IMR-90 (cell line): ENCODE measurements around the gene ANKRD40CL. TPM values are rescaled to one million over a fixed set of nuclear protein-coding genes. Genes with fewer than 3 reads are reported as not detected.

Experiments used
- ATAC-seq: fragments of 200-7000 bp; cut with Tn5 transposase; 2 replicates; pipeline ENCODE4 v1.9.1; 2020; ENCODE audit warnings: low read depth, mild to moderate bottlenecking, moderate library complexity
- BruUV-seq: library from RNA; stranded (reverse); fragments of 400-500 nt; replicated peaks from 2 replicates; lab custom pipeline; 2021; lab: Mats Ljungman, UMichigan
- CTCF ChIA-PET: fragments of 300-600 bp; formaldehyde crosslinking; extraction: SDS; loops from one replicate; lab custom pipeline; 2021; ENCODE audit warnings: antibody characterized with exemption; lab: Yijun Ruan, JAX
- POLR2A ChIA-PET: fragments of 300-600 bp; sonication (Branson Sonifier 250); formaldehyde crosslinking; loops from one replicate; lab custom pipeline; 2022; ENCODE audit warnings: antibody characterized with exemption; ENCODE audit not compliant: unreplicated experiment; lab: Charles Lee
- DNase-seq: peaks from one replicate; pipeline ENCODE4 v3.0.0; 2013
- H2AFZ ChIP-seq: replicated peaks from 2 replicates; pipeline ENCODE3; 2013; ENCODE audit warnings: low read length, mild to moderate bottlenecking; ENCODE audit not compliant: poor library complexity
- H2AK5ac ChIP-seq: 2 replicates; pipeline ENCODE4 v1.6.1; 2013; ENCODE audit warnings: low read depth, low read length, inconsistent platforms
- H2AK9ac ChIP-seq: replicated peaks from 2 replicates; pipeline ENCODE3; 2013; ENCODE audit warnings: mild to moderate bottlenecking, low read depth, low read length, moderate library complexity; ENCODE audit not compliant: poor library complexity
- H2BK120ac ChIP-seq: 2 replicates; pipeline ENCODE4 v1.6.1; 2013; ENCODE audit warnings: low read depth, low read length, inconsistent platforms
- H2BK15ac ChIP-seq: 3 replicates; pipeline ENCODE4 v1.6.1; 2013; ENCODE audit warnings: low read depth, low read length, inconsistent platforms
- H2BK20ac ChIP-seq: 2 replicates; pipeline ENCODE4 v1.6.1; 2013; ENCODE audit warnings: low read depth, mild to moderate bottlenecking, inconsistent platforms, low read length, moderate library complexity
- H2BK5ac ChIP-seq: 2 replicates; pipeline ENCODE4 v1.6.1; 2013; ENCODE audit warnings: mild to moderate bottlenecking, low read depth, low read length, inconsistent platforms; ENCODE audit not compliant: poor library complexity, severe bottlenecking
- H3K14ac ChIP-seq: replicated peaks from 2 replicates; pipeline ENCODE4 v1.6.1; 2013; ENCODE audit warnings: low read depth, low read length, inconsistent platforms
- H3K18ac ChIP-seq: 2 replicates; pipeline ENCODE4 v1.6.1; 2013; ENCODE audit warnings: low read depth, low read length, control low read depth
- H3K23ac ChIP-seq: 2 replicates; pipeline ENCODE4 v1.6.1; 2013; ENCODE audit warnings: low read depth, low read length, inconsistent platforms
- H3K27ac ChIP-seq: 2 replicates; pipeline ENCODE4 v1.5.1; 2013; ENCODE audit warnings: mild to moderate bottlenecking, control low read depth, low read length; ENCODE audit not compliant: insufficient read depth
- H3K27me3 ChIP-seq: 2 replicates; pipeline ENCODE4 v1.6.1; 2013; ENCODE audit warnings: low read length; ENCODE audit not compliant: control insufficient read depth, insufficient read depth
- H3K36me3 ChIP-seq: 2 replicates; pipeline ENCODE4 v1.6.1; 2013; ENCODE audit warnings: low read length, mixed read lengths; ENCODE audit not compliant: control insufficient read depth, insufficient read depth
- H3K4ac ChIP-seq: 2 replicates; pipeline ENCODE4 v1.6.1; 2013; ENCODE audit warnings: low read depth, low read length, inconsistent platforms
- H3K4me1 ChIP-seq: 2 replicates; pipeline ENCODE4 v1.6.1; 2013; ENCODE audit warnings: low read length, mixed read lengths; ENCODE audit not compliant: control insufficient read depth, insufficient read depth
- H3K4me2 ChIP-seq: 2 replicates; pipeline ENCODE4 v1.6.1; 2013; ENCODE audit warnings: low read depth, mild to moderate bottlenecking, control low read depth, low read length, moderate library complexity
- H3K4me3 ChIP-seq: 2 replicates; pipeline ENCODE4 v1.5.1; 2013; ENCODE audit warnings: low read depth, mild to moderate bottlenecking, control low read depth, low read length, moderate library complexity; ENCODE audit not compliant: insufficient read depth
- H3K56ac ChIP-seq: 2 replicates; pipeline ENCODE4 v1.6.1; 2013; ENCODE audit warnings: low read length, inconsistent platforms; ENCODE audit not compliant: insufficient read depth; ENCODE audit errors: extremely low read depth
- H3K79me1 ChIP-seq, 2 experiments: 2 replicates each; pipeline ENCODE4 v1.6.1; 2013; ENCODE audit warnings: low read length in 2 of 2, inconsistent platforms in 1 of 2, low read depth in 1 of 2
- H3K9ac ChIP-seq: 2 replicates; pipeline ENCODE4 v1.6.1; 2013; ENCODE audit warnings: low read depth, low read length, control low read depth
- H3K9me1 ChIP-seq: 2 replicates; pipeline ENCODE4 v1.6.1; 2013; ENCODE audit warnings: low read length, inconsistent platforms; ENCODE audit not compliant: insufficient read depth
- H3K9me3 ChIP-seq: 2 replicates; pipeline ENCODE4 v1.6.1; 2013; ENCODE audit warnings: low read length; ENCODE audit not compliant: control insufficient read depth, insufficient read depth
- H4K20me1 ChIP-seq: 2 replicates; pipeline ENCODE4 v1.6.1; 2013; ENCODE audit warnings: low read length, inconsistent platforms; ENCODE audit not compliant: insufficient read depth
- H4K5ac ChIP-seq: 2 replicates; pipeline ENCODE4 v1.6.1; 2013; ENCODE audit warnings: mild to moderate bottlenecking, low read depth, low read length, control low read depth
- H4K8ac ChIP-seq, 2 experiments: 2 replicates each; pipeline ENCODE4 v1.6.1; 2013; ENCODE audit warnings: low read depth in 2 of 2, low read length in 2 of 2, control low read depth in 1 of 2, inconsistent platforms in 1 of 2
- H4K91ac ChIP-seq: 2 replicates; pipeline ENCODE4 v1.6.1; 2013; ENCODE audit warnings: low read depth, low read length, inconsistent platforms; ENCODE audit not compliant: insufficient read depth
- BHLHE40 ChIP-seq: fragments of 150-350 bp; IDR thresholded peaks from 2 replicates; pipeline ENCODE4 v1.6.1; 2016; ENCODE audit warnings: mild to moderate bottlenecking, low read depth, low read length
- CEBPB ChIP-seq: IDR thresholded peaks from 2 replicates; pipeline ENCODE4 v1.6.1; 2012; ENCODE audit warnings: low read depth, low read length, improper control_type of control experiment
- CHD1 ChIP-seq: IDR thresholded peaks from 2 replicates; pipeline ENCODE4 v1.6.1; 2012; ENCODE audit warnings: low read depth, low read length, improper control_type of control experiment
- FOS ChIP-seq: fragments of 150-350 bp; IDR thresholded peaks from 2 replicates; pipeline ENCODE4 v1.6.1; 2016; ENCODE audit warnings: low read depth, low read length
- MAFK ChIP-seq: IDR thresholded peaks from 2 replicates; pipeline ENCODE4 v1.6.1; 2012; ENCODE audit warnings: low read depth, low read length, improper control_type of control experiment
- MAZ ChIP-seq: IDR thresholded peaks from 2 replicates; pipeline ENCODE4 v1.6.1; 2012; ENCODE audit warnings: low read depth, mild to moderate bottlenecking, low read length, improper control_type of control experiment, moderate library complexity, borderline replicate concordance
- MXI1 ChIP-seq: IDR thresholded peaks from 2 replicates; pipeline ENCODE4 v1.6.1; 2012; ENCODE audit warnings: low read depth, mild to moderate bottlenecking, low read length, moderate library complexity, borderline replicate concordance
- NFE2L2 ChIP-seq: fragments of 150-350 bp; IDR thresholded peaks from 2 replicates; pipeline ENCODE4 v1.6.1; 2016; ENCODE audit warnings: low read depth, mild to moderate bottlenecking, low read length
- POLR2A ChIP-seq: IDR thresholded peaks from 2 replicates; pipeline ENCODE4 v1.6.1; 2012; ENCODE audit warnings: mild to moderate bottlenecking, low read depth, low read length
- RAD21 ChIP-seq: IDR thresholded peaks from 2 replicates; pipeline ENCODE4 v1.6.1; 2012; ENCODE audit warnings: low read length, improper control_type of control experiment
- RCOR1 ChIP-seq: IDR thresholded peaks from 2 replicates; pipeline ENCODE4 v1.6.1; 2012; ENCODE audit warnings: mild to moderate bottlenecking, low read length, improper control_type of control experiment; ENCODE audit not compliant: insufficient replicate concordance
- RFX5 ChIP-seq: IDR thresholded peaks from 2 replicates; pipeline ENCODE4 v1.8.0; 2012; ENCODE audit warnings: low read depth, mild to moderate bottlenecking, low read length, moderate library complexity
- SMC3 ChIP-seq: fragments of 150-350 bp; IDR thresholded peaks from 2 replicates; pipeline ENCODE4 v1.6.1; 2016; ENCODE audit warnings: low read depth, mild to moderate bottlenecking, antibody characterized with exemption, low read length, moderate library complexity
- WGBS, 2 experiments: methylation state at CpG; one replicate each; pipeline versions ENCODE4 v1.1.5 to v1.1.7; 2013; ENCODE audit warnings: missing lambda C conversion rate in 2 of 2; ENCODE audit not compliant: insufficient read length in 1 of 2; ENCODE audit errors: extremely low coverage in 2 of 2; 5-methylcytosine and 5-hydroxymethylcytosine counted together
- dilution Hi-C: fragments of 300-500 bp; cut with HindIII; formaldehyde crosslinking; loops from one replicate; pipeline ENCODE4 v1.14.3; 2018; ENCODE audit warnings: low sequenced_read_pairs; ENCODE audit not compliant: unreplicated experiment
- in situ Hi-C: fragments of 300-500 bp; cut with MboI; formaldehyde crosslinking; loops from 3 replicates; pipeline ENCODE4 v1.14.3; 2019; ENCODE audit warnings: low sequenced_read_pairs, inconsistent platforms, mixed read lengths
- intact Hi-C: fragments of 100-400 bp; cut with micrococcal nuclease; formaldehyde crosslinking; loops from 2 replicates; pipeline ENCODE4 v1.10.0; 2022
- polyA plus RNA-seq, 3 experiments: library from polyadenylated mRNA; depleted of rRNA; stranded (reverse); fragments of >200 nt; gene quantifications; 2 replicates each; pipeline ENCODE4 v1.2.3, GENCODE V29; 2012; ENCODE audit warnings: low replicate concordance in 1 of 3
- total RNA-seq: library from RNA; depleted of rRNA; stranded (reverse); fragments of >200 nt; gene quantifications from 2 replicates; pipeline ENCODE4 v1.2.3, GENCODE V29; 2012
- TF ChIP-seq, protein P1 (sequence below): fragments of 150-350 bp; IDR thresholded peaks from 2 replicates; pipeline ENCODE4 v1.6.1; 2017; ENCODE audit warnings: mild to moderate bottlenecking, antibody characterized with exemption, low read length, low read depth
- TF ChIP-seq, protein P2 (sequence below): conservative IDR thresholded peaks from 2 replicates; pipeline ENCODE4 v1.5.1; 2012; ENCODE audit warnings: mild to moderate bottlenecking, low read depth, low read length, improper control_type of control experiment

Gene ANKRD40CL
- total and polyA plus RNA-seq, 2 of the 4 experiments (the other 2 are of a cell fraction): not detected

DNA sequence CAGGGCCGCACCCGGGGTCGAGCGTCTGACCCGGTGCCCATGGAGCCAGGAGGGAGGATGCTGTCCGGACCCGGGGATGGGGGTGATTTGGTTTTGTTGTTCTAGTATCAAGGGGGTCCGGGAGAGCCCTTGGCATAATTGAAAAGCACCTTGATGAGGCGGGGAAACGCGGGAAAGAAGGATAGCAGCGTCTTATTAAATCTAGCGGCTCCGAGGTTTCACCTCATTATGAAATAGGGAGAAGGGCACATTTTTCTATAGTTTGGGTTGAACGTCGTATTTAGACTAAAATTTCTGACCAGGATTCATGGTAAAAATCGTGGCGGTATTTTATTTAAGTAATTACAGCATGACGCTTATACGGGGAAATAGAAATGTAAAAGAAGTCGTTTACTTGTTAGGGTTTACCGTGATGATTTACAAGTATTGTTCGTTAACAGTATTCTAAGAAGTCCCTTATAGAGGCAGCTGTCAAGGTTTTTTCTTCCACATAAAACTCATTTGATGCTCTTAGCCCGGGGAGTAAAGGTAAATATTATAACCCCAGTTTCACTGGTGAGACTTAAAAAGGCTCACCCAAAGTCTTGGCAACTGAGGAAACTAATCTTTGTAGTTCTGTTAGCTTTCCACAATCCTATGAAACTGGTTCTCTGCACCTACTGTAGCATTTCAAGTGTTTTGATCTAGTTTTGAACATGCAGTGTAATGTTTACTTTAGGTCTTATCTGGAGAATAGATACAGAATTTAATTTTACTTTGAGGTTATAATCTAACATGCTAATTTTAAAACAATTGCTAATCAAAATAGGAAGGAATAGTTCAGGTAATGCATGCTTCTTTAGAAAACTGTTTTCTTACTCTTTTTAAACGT, 47.2 kb downstream of the ANKRD40CL start:
- Histone ChIP-seq H4K91ac (peak overlapping the region; percentile 35; the same call in 1 of the 2 replicates), H2BK20ac (no peak overlapping the region), H3K4me2 (peak overlapping the region; percentile 100), H3K4me1 (no peaks in the 10 kb centered on the region), H4K5ac (peak overlapping the region; percentile 84; the same call in 1 of the 2 replicates), H2AFZ (peak overlapping the region; percentile 93), H3K9me1 (peaks cover 4% of the 10 kb centered on the region), H3K79me1 (peaks cover 0 to 14% of the 10 kb centered on the region in 2 experiments; a peak in 2 of 4 replicates), H3K9ac (peak overlapping the region; percentile 80), H3K27me3 (no peaks in the 10 kb centered on the region), H2BK5ac (peak overlapping the region; percentile 86), H2BK15ac (no peak overlapping the region), H3K36me3 (no peaks in the 10 kb centered on the region), H4K20me1 (peaks cover 53% of the 10 kb centered on the region), H3K4me3 (peak overlapping the region; percentile 79), H3K4ac (peak overlapping the region; percentile 93), H3K9me3 (no peaks in the 10 kb centered on the region), H3K23ac (peak overlapping the region; percentile 53), H2BK120ac (no peak overlapping the region), H4K8ac (peak overlapping the region; percentile 91 to 97; a peak in 2 of 4 replicates), H3K14ac (peak overlapping the region; percentile 97), H2AK9ac (peak overlapping the region; percentile 91), H2AK5ac (no peak overlapping the region), H3K18ac (peak overlapping the region; percentile 8; the same call in 1 of the 2 replicates), H3K56ac (peak overlapping the region; percentile 55; the same call in 1 of the 2 replicates), H3K27ac (peak overlapping the region; percentile 91)
- ChIA-PET CTCF (interaction anchor here (0.7 kb wide), 1 partner anchor 24 kb away, joined by 8 read pairs; no protein-coding TSS in a partner anchor), POLR2A (interaction anchor here (0.6 to 1.0 kb wide), 2 partner anchors 58 to 144 kb away, joined by 3 to 4 read pairs; no protein-coding TSS in a partner anchor)
- TF ChIP-seq FOS: no peak
- TF ChIP-seq RAD21: no peak
- no peak for TF ChIP-seq POLR2A
- TF ChIP-seq, protein P1, sequence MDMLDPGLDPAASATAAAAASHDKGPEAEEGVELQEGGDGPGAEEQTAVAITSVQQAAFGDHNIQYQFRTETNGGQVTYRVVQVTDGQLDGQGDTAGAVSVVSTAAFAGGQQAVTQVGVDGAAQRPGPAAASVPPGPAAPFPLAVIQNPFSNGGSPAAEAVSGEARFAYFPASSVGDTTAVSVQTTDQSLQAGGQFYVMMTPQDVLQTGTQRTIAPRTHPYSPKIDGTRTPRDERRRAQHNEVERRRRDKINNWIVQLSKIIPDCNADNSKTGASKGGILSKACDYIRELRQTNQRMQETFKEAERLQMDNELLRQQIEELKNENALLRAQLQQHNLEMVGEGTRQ: no peak
- no peak for TF ChIP-seq RCOR1
- no peak for TF ChIP-seq MAFK
- TF ChIP-seq BHLHE40: no peak
- TF ChIP-seq, protein P2, sequence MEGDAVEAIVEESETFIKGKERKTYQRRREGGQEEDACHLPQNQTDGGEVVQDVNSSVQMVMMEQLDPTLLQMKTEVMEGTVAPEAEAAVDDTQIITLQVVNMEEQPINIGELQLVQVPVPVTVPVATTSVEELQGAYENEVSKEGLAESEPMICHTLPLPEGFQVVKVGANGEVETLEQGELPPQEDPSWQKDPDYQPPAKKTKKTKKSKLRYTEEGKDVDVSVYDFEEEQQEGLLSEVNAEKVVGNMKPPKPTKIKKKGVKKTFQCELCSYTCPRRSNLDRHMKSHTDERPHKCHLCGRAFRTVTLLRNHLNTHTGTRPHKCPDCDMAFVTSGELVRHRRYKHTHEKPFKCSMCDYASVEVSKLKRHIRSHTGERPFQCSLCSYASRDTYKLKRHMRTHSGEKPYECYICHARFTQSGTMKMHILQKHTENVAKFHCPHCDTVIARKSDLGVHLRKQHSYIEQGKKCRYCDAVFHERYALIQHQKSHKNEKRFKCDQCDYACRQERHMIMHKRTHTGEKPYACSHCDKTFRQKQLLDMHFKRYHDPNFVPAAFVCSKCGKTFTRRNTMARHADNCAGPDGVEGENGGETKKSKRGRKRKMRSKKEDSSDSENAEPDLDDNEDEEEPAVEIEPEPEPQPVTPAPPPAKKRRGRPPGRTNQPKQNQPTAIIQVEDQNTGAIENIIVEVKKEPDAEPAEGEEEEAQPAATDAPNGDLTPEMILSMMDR: no peak
- TF ChIP-seq MAZ: no peak
- no peak for TF ChIP-seq RFX5
- no peak for TF ChIP-seq SMC3
- TF ChIP-seq CHD1: no peak
- no peak for TF ChIP-seq CEBPB
- TF ChIP-seq NFE2L2: no peak
- TF ChIP-seq MXI1: no peak
- in situ Hi-C loops: no loop called here
- no peak for DNase-seq
- 0% methylated on average over 8 of the region's 25 CpGs; no CpG with 5 or more reads in 1 of the 2 experiments for WGBS, 2 experiments
- ATAC-seq: no peak
- TSS peak; percentile 38 for BruUV-seq
- intact Hi-C loops: loop anchor here (1.0 kb wide), 1 partner anchor 12 kb away; no protein-coding TSS in a partner anchor
- dilution Hi-C loops: no loop called here
